Fibroblast of skin of back (primary cell): Measurements from ENCODE around the gene SLC22A7.
"Not testable (repeated sequence)": the region's sequence is repeated elsewhere in the genome, so short reads cannot be mapped to it uniquely, and the experiment has no call there.

ENCODE experiments used
- DNase-seq: peaks from one replicate; pipeline ENCODE4 v3.0.0-alpha.2; 2013

Gene SLC22A7

DNA sequence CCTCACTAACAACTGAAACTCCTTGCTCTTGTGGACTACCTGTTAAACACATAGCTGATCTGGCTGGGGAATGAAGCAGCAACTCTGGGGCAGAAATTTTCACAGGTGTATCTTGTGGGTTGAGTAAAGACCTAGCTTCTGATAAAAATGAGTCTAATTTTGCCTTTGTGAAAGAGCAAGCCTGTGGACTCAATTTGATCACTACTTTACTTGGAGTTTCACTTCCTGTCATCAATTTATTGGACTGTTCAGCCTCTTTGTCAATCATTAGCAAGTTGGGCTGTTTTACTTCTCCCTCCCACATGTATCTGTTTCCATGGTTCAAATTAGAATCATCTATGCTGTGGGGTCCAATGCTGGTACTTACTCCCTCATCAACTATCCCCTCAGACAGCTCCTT is 40.2 kb downstream of the SLC22A7 start:
- no peak for DNase-seq

GRCh38 chr6:43339168-43339567 is 41.1 kb downstream of the SLC22A7 start:
- no peak for DNase-seq

DNA sequence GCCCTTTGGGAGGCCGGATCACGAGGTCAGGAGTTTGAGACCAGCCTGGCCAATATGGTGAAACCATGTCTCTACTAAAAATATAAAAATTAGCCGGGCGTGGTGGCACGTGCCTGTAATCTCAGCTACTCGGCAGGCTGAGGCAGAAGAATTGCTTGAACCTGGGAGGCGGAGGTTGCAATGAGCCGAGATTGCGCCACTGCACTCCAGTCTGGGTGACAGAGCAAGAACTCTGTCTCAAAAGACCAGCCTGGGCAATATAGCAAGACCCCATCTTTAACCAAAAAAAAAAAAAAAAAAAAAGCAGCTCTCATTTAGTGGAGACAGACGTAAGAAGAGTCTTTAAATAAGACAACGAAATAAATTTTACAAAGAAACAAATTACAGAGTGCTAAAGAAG is 48.2 kb downstream of the SLC22A7 start:
- not testable (repeated sequence) for DNase-seq

DNA sequence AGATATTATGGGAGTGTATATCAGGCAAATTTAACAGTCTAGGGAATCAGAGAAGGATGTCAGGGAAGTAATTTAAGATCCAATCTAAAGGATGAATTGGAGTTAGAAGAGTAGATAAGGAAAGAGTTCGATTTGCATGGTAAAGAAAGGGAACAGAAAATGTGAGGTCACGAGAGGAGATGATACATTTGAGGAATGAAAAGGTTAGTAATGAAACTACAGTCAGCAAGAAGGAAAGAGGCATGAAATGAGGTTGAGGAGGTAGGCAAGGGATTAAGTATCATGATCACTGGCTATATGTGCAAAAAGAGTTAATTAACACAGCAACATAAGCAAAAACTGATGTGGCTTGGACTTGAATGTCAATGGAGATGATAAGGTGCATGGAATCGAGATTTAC is 49.0 kb downstream of the SLC22A7 start:
- no peak for DNase-seq

DNA sequence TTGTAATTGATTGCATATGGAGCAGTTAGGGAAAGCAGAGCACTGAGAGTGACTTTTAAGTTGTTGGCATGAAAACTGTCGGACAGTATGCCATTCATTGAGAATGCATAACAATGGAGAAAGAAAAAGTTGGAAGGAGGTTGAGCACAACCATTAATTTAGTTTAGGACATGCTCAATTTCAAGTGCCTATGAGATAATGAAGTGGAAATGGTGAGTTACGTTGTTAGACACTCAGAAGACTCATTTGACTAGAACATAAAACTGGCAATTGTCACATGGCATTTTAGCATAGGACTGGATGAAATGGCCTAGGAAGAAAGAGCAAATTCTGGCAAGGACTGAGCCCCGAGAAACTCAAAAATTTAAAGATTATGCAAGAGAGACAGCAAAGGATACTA is 49.4 kb downstream of the SLC22A7 start:
- no peak for DNase-seq

GRCh38 chr6:43351951-43352350 is 53.9 kb downstream of the SLC22A7 start:
- not testable (repeated sequence) for DNase-seq
